Gastrocnemius medialis (tissue), 4 donors: ENCODE measurements around the gene WDR46.

Experiments used
- CTCF ChIP-seq, 5 experiments: fragments of 450-650 bp in 3 of 5; fragments of 200-600 bp in 2 of 5; sonication (generic) in 2 of 5; IDR thresholded peaks in 4 of 5; conservative IDR thresholded peaks in 1 of 5; 1 replicate in 4 of 5; 2 replicates in 1 of 5; pipeline ENCODE4 v1.5.1; 2016 to 2019; ENCODE audit warnings: antibody characterized with exemption in 5 of 5, mild to moderate bottlenecking in 3 of 5, moderate library complexity in 3 of 5
- POLR2A ChIP-seq, 2 donors: fragments of 450-650 bp; IDR thresholded peaks; one replicate each; pipeline ENCODE4 v1.6.1; 2017; ENCODE audit warnings: antibody characterized with exemption in 2 of 2, mild to moderate bottlenecking in 2 of 2, moderate library complexity in 2 of 2

- peak; percentile 55 to 85 (median 80) for TF ChIP-seq CTCF (IDR thresholded peaks at IDR 0.05 in 4 of 5, conservative IDR thresholded peaks at IDR 0.05 in 1 of 5)
- TF ChIP-seq POLR2A (IDR thresholded peaks at IDR 0.05), result peak; percentile 78 to 86
Observed at GRCh38 chr6:33299237-33299944, 10.4 kb upstream of the WDR46 start.
